Stimulated activated CD4-positive, alpha-beta T cell treated with anti-CD3 and anti-CD28 coated beads, Interleukin-1b, Interleukin-23, amount 100 ng/mL, for 1 hour (primary cell): ENCODE data around the gene PPIB.
"Not testable (repeated sequence)": the region's sequence is repeated elsewhere in the genome, so short reads cannot be mapped to it uniquely, and the experiment has no call there.

ENCODE experiments used
- DNase-seq, 2 donors: peaks; one replicate each; pipeline ENCODE4 v3.0.0-alpha.2; 2020; ENCODE audit warnings: low read depth in 2 of 2

Gene PPIB

GRCh38 chr15:64141798-64142512 lies 20.9 kb downstream of the PPIB start:
- no peak for DNase-seq

GRCh38 chr15:64138331-64138941 lies 24.4 kb downstream of the PPIB start:
- no peak for DNase-seq

- no peak for DNase-seq
Measured at GRCh38 chr15:64137226-64137833, 25.5 kb downstream of the PPIB start.

DNA sequence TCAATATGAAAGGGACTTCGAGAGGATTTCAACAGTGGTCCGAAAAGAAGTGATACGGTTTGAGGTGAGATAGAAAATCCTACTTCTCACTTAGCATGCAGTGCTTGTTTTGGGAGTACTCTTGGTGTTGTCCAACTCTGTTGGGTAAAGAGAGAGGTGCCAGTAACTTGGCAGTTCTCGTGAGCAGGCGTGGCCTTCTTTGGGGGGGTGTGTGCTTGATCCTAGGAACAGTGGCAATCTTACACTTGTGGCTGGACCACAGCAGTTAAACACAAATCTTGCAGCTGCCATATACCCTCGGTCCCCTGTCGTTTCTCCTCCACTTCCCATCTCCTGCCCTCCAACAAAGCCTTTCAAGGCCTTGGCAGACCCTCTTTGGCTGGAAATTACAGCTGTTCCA lies 26.5 kb downstream of the PPIB start:
- DNase-seq: no peak

- no peak for DNase-seq
Measured at GRCh38 chr15:64134345-64134829, 28.4 kb downstream of the PPIB start.

GRCh38 chr15:64133623-64134344 lies 29.0 kb downstream of the PPIB start:
- no peak for DNase-seq

DNA sequence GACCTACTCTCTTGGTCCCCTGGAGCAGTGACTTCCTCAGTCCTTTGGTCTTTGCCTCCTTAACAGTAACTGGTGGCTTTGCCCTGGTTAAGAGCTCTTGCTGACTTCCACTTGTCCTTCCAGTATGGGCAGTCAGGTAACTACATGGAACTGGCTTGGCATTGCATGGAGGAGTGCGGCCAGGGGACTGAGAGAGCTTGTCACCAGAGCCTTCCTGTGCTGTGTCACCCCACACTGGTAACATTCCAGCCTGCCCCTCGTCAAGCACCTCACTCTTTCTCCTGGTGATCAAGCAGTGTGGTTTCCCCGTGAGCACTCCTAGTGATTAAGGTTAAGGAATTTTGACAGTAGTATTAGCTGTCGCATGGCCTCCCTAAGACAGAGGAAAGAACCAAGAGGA lies 30.6 kb downstream of the PPIB start:
- no peak for DNase-seq

DNA sequence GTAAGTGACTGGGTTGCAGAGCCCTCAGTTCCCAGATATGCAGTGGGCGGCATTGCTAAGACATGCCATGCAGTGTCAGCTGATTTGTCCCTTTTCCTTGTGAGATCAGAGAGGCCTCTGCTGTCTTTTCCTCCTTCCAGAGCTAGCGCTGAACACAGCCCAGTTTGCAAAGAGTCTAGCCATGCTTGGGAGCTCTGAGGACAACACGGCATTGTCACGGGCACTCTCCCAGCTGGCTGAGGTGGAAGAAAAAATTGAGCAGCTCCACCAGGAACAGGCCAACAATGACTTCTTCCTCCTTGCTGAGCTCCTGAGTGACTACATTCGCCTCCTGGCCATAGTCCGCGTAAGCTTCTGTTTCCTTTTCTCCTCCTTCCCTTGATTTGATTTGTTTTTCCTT lies 31.3 kb downstream of the PPIB start:
- DNase-seq: no peak

DNA sequence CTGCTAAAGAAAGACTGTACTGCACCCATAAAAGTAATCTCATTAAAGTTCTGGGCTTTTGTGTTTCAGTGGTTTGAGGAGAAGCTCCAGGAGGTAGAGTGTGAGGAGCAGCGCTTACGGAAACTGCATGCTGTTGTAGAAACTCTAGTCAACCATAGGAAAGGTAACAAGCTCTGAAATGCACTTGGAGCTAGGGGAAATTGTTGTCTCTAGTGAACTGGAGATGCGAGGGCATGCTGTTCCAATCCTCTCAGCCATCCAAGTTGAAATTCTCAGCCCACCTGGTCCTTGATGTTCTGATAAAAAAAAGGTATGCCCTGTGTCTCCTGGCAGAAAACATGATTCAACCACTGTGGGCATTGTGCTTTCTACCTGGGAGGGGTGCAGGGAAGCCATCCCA lies 32.7 kb downstream of the PPIB start:
- no peak for DNase-seq

DNA sequence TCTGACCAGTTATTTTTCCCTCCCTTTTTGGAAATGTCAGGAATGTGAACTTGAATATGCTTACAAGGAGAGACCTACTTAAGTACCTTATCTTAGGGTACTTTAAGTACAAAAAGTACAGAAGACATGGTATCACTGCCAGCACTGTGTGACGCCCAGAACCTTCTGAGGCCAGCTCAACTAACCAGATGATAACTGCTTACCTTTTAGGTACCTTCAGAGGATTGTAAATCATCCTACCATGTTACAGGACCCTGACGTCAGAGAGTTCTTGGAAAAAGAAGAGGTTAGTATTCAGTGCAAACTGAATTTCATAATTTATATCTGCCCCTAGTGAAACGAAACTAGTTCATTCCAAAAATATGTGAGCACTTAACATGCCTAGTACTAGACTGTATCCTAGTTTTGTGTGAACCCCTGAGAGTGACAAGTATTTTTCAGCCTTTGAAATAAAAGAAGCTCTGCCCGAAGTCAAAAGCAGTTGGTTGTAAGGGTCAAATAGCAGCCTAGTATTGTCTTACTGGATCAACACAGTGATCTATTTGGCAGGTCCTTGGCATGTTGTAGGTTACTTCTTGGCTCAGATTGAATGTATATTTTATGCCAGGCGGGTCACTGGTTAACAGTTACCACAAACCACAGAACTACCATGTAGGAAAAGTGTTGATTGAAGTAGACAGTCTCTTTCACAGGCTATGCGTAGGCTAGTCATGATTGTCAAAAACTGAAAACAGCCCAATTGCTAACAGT lies 35.1 kb downstream of the PPIB start:
- DNase-seq: no peak

- DNase-seq: no peak
Measured at GRCh38 chr15:64125978-64126377, 36.8 kb downstream of the PPIB start.

DNA sequence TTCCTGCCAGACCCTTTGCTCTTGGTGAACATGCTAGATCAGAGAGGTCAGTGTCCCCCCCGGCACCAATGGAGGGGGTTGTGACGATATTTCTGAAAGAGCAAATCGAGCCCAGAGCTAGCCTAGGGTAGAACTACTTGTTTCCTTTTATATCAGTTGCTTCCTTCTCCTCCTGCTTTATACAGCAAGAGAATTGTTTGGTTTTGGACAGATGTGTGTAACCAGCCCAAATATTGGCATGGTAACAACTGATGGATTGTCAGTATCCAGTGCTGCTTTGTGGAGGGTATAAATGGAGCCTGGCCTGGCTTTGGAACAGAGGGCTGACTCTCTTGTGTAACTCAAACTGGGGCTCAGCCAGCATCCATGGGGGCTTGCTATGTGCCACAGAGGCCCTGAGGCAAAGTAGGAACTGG lies 39.9 kb downstream of the PPIB start:
- DNase-seq: no peak

GRCh38 chr15:64122444-64122843 lies 40.4 kb downstream of the PPIB start:
- no peak for DNase-seq

DNA sequence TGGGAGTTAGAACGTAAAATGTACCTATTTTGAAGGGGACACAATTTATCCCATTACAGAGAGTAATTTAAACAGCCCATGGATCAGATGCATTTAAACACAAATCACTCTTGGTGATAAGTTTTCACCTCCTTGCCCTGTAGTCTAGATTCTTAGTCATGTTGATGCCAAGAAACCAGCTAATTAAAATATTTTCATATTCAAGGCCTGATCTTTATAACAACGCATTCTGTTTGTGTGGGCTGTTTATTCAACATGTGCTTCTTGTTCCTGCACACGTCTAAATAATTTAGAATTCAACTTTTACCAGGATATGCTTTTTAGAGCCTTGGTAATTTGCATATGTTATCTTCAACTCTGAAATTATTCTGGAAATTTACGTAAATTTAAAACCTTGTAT lies 41.2 kb downstream of the PPIB start:
- no peak for DNase-seq

DNA sequence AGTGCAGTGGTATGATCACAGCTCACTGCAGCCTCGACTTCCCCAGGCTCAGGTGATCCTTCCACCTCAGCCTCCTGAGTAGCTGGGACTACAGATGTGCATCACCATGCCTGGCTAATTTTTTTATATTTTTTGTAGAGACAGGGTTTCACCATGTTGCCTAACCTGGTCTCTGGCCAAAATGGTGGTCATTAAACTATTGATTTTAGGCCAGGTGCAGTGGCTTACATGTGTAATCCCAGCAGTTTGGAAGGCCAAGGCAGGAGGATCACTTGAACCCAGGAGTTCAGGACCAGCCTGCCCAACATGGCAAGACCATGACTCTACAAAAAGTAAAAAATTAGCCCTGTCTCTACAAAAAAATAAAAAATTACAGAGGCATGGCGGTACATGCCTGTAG lies 42.5 kb downstream of the PPIB start:
- DNase-seq: not testable (repeated sequence)

- DNase-seq: no peak
Measured at GRCh38 chr15:64117759-64118487, 44.9 kb downstream of the PPIB start.

GRCh38 chr15:64112904-64113303 lies 49.9 kb downstream of the PPIB start:
- no peak for DNase-seq

GRCh38 chr15:64112073-64112772 lies 50.6 kb downstream of the PPIB start:
- no peak for DNase-seq

GRCh38 chr15:64111679-64112050 lies 51.2 kb downstream of the PPIB start:
- DNase-seq: no peak

DNA sequence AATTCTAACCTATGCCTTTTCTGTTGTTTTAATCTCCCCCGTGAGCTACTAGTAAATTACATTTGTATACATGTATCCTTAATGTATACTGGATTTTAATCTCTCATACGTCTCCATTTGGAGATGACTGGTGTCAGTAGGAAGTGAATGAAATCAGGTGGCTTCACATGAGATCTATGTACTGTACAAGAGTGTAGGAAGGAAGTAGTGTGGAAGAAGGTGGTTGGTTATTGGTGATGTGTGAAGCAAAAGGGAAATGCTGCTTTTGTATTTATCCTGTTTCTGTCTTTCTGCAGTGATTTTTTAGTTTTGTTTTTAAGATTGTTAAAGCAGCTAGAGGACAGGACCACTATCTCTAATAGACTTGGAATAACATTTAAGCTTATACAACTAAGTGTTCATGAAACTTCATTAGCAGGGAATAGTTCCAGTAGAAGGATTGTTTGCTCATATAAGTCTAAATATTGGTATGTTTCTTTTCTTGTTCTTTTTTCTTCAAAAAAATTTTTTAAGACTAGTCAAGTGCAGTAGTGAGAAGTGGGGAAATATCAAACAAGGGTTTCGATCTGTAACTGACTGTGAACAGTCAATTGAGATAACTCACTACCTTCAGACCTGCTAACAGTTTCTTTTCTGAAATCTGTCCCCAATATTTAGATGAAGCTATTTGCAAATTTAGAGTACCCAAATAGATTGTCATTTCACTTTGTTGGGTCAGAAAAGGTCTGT lies 51.7 kb downstream of the PPIB start:
- no peak for DNase-seq
